Fibroblast of lung (primary cell): ENCODE measurements around the gene ALOX5. TPM values are rescaled to one million over a fixed set of nuclear protein-coding genes. Genes with fewer than 3 reads are reported as not detected.
"Not testable (repeated sequence)": the region's sequence is repeated elsewhere in the genome, so short reads cannot be mapped to it uniquely, and the experiment has no call there.

ENCODE experiments used
- DNase-seq, 2 donors: peaks; one replicate each; pipeline versions ENCODE4 v3.0.0 to v3.0.0-alpha.2; 2010; ENCODE audit warnings: low read depth in 2 of 2
- H2AFZ ChIP-seq: 2 replicates; pipeline ENCODE4 v1.5.1; 2012; ENCODE audit warnings: low read length, control low read depth, inconsistent platforms
- H3K27ac ChIP-seq: 2 replicates; pipeline ENCODE4 v1.5.1; 2011; ENCODE audit warnings: low read length, control low read depth; ENCODE audit not compliant: insufficient read depth
- H3K27me3 ChIP-seq: 2 replicates; pipeline ENCODE4 v1.5.1; 2011; ENCODE audit warnings: mild to moderate bottlenecking, low read length; ENCODE audit not compliant: control insufficient read depth, insufficient read depth
- H3K36me3 ChIP-seq: 2 replicates; pipeline ENCODE4 v1.5.1; 2011; ENCODE audit warnings: low read length; ENCODE audit not compliant: control insufficient read depth, insufficient read depth
- H3K4me1 ChIP-seq: 2 replicates; pipeline ENCODE4 v1.5.1; 2011; ENCODE audit warnings: low read length; ENCODE audit not compliant: control insufficient read depth, insufficient read depth; ENCODE audit errors: extremely low read depth
- H3K4me2 ChIP-seq: 2 replicates; pipeline ENCODE4 v1.5.1; 2011; ENCODE audit warnings: low read length, control low read depth; ENCODE audit not compliant: insufficient read depth; ENCODE audit errors: extremely low read depth
- H3K4me3 ChIP-seq, 4 experiments: fragments of 200-600 bp in 1 of 4; sonication (generic) in 1 of 4; replicated peaks in 1 of 4; 2 replicates each; pipeline ENCODE4 v1.5.1; 2011 to 2016; ENCODE audit warnings: low read length in 4 of 4, low read depth in 3 of 4, mild to moderate bottlenecking in 3 of 4, control low read depth in 2 of 4, inconsistent platforms in 1 of 4, mixed read lengths in 1 of 4; ENCODE audit not compliant: insufficient read depth in 1 of 4; ENCODE audit errors: control extremely low read depth in 1 of 4
- H3K79me2 ChIP-seq: 2 replicates; pipeline ENCODE4 v1.5.1; 2012; ENCODE audit warnings: mild to moderate bottlenecking, low read length, inconsistent platforms; ENCODE audit not compliant: control insufficient read depth, insufficient read depth
- H3K9ac ChIP-seq: 2 replicates; pipeline ENCODE4 v1.5.1; 2011; ENCODE audit warnings: mild to moderate bottlenecking, low read length, control low read depth; ENCODE audit not compliant: insufficient read depth
- H3K9me3 ChIP-seq: 2 replicates; pipeline ENCODE4 v1.5.1; 2012; ENCODE audit warnings: low read depth, low read length; ENCODE audit not compliant: control insufficient read depth, insufficient read depth
- H4K20me1 ChIP-seq: 2 replicates; pipeline ENCODE4 v1.5.1; 2011; ENCODE audit warnings: low read length; ENCODE audit not compliant: control insufficient read depth, insufficient read depth; ENCODE audit errors: extremely low read depth
- EZH2 ChIP-seq: IDR thresholded peaks from 2 replicates; pipeline ENCODE4 v1.5.1; 2012; ENCODE audit warnings: low read length, control low read depth, mild to moderate bottlenecking; ENCODE audit errors: missing control alignments
- polyA plus RNA-seq, 2 donors: library from polyadenylated mRNA; depleted of rRNA in 1 of 2; stranded (reverse) in 1 of 2; unstranded in 1 of 2; fragments of >200 nt; gene quantifications; 2 replicates each; pipeline ENCODE4 v1.2.1, GENCODE V29; 2011 to 2012; ENCODE audit warnings: missing spikeins in 1 of 2
- total RNA-seq: library from RNA; depleted of rRNA; stranded (reverse); fragments of >200 nt; gene quantifications from 2 replicates; pipeline ENCODE4 v1.2.1, GENCODE V29; 2014
- TF ChIP-seq, protein P1 (sequence below), 2 donors: IDR thresholded peaks in 1 of 2; conservative IDR thresholded peaks in 1 of 2; 1 replicate in 1 of 2; 2 replicates in 1 of 2; pipeline ENCODE4 v1.5.1; 2011 to 2012; ENCODE audit warnings: low read length in 2 of 2, control low read depth in 1 of 2, inconsistent platforms in 1 of 2, low read depth in 1 of 2, mild to moderate bottlenecking in 1 of 2

The ALOX5 gene
- total and polyA plus RNA-seq, 2 donors (not counting 1 experiment from before 2014, with no cell fraction given): not detected

DNA sequence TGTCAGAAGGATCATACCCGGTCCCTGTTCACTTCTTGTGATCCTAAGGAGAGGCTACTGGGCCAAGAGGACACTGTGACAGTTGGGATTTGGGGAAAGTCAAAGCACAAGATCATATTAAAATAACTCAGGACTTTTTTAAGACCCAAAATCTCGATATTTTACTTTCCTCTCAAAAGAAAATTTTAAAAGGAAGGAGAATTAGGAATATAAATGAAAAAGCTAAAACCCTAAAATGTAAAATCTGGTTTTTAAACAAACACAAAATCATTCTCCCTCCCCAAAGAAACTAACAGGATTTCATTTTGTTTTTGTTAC lies 36.4 kb downstream of the ALOX5 start:
- no peaks in the 10 kb centered on the region for H4K20me1 ChIP-seq
- H2AFZ ChIP-seq: no peak overlapping the region

DNA sequence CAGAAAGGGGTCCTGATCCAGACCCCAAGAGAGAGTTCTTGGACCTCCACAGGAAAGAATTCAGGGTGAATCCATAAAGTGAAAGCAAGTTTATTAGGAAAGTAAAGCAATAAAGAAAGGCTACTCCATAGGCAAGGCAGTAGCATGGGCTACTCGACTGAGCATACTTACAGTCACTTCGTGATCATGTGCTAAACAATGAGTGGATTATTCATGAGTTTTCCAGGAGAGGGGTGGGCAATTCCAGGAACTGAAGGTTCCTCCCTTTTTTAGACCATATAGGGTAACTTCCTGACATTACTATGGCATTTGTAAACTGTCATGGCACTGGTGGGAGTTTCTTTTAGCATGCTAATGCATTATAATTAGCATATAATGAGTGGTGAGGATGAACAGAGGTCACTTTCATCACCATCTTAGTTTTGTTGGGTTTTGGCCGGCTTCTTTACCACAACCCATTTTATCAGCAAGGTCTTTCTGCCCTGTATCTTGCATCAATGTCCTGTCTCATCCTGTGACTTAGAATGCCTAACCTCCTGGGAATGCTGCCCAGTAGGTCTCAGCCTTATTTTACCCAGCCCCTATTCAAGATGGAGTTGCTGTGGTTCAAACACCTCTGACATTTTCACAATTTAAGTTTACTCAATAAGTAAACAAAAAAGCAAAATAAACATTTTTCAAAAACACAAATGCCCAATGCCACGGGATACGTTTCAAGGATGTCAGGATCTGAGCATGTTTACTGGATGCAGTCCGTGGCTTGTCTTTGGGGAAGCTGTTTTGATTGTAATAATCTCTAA lies 37.0 kb downstream of the ALOX5 start:
- no peaks in the 10 kb centered on the region for H3K79me2 ChIP-seq
- no peaks in the 10 kb centered on the region for H3K4me1 ChIP-seq
- H3K9me3 ChIP-seq: no peaks in the 10 kb centered on the region
- no peak overlapping the region for H3K4me2 ChIP-seq
- TF ChIP-seq, protein P1, sequence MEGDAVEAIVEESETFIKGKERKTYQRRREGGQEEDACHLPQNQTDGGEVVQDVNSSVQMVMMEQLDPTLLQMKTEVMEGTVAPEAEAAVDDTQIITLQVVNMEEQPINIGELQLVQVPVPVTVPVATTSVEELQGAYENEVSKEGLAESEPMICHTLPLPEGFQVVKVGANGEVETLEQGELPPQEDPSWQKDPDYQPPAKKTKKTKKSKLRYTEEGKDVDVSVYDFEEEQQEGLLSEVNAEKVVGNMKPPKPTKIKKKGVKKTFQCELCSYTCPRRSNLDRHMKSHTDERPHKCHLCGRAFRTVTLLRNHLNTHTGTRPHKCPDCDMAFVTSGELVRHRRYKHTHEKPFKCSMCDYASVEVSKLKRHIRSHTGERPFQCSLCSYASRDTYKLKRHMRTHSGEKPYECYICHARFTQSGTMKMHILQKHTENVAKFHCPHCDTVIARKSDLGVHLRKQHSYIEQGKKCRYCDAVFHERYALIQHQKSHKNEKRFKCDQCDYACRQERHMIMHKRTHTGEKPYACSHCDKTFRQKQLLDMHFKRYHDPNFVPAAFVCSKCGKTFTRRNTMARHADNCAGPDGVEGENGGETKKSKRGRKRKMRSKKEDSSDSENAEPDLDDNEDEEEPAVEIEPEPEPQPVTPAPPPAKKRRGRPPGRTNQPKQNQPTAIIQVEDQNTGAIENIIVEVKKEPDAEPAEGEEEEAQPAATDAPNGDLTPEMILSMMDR (conservative IDR thresholded peaks at IDR 0.05 in 1 of 2, IDR thresholded peaks at IDR 0.05 in 1 of 2; ENCODE audit: low read depth in 1 of 2, low read length in 2 of 2): no peak
- TF ChIP-seq EZH2: no peak
- no peaks in the 10 kb centered on the region for H4K20me1 ChIP-seq
- H3K4me3 ChIP-seq: no peak overlapping the region
- H3K36me3 ChIP-seq: no peaks in the 10 kb centered on the region
- no peak overlapping the region for H3K27ac ChIP-seq
- DNase-seq: peak in 1 of 2 donors; percentile 13
- H3K27me3 ChIP-seq: no peaks in the 10 kb centered on the region
- H3K9ac ChIP-seq: no peak overlapping the region
- H2AFZ ChIP-seq: no peak overlapping the region

More for the DNA sequence above, 36.4 kb downstream of the ALOX5 start:
- Histone ChIP-seq H3K27me3 (no peaks in the 10 kb centered on the region), H3K9ac (no peak overlapping the region), H3K4me3 (no peak overlapping the region), H3K79me2 (no peaks in the 10 kb centered on the region), H3K9me3 (no peaks in the 10 kb centered on the region), H3K4me2 (no peak overlapping the region), H3K4me1 (no peaks in the 10 kb centered on the region), H3K36me3 (no peaks in the 10 kb centered on the region), H3K27ac (no peak overlapping the region)
- no peak for TF ChIP-seq EZH2
- TF ChIP-seq, protein P1 (conservative IDR thresholded peaks at IDR 0.05 in 1 of 2, IDR thresholded peaks at IDR 0.05 in 1 of 2; ENCODE audit: low read depth in 1 of 2, low read length in 2 of 2): no peak
- DNase-seq: no peak

DNA sequence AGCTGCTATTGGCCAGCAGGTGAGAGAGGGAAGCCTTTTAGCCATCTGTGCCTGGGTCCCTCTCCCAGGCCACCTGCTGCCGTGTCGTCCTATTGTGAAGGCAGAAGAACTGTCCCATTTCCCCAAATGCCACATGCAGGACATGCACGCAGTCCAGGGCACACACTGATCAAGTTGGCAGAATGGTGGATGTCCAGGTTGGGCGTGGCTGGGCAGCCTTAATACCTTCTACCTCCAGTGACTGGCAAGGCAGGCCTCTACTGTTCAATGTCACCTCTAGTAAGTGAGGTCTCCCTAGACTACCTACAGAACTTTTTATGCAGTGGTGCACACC lies 37.6 kb downstream of the ALOX5 start:
- Histone ChIP-seq H3K9me3 (no peaks in the 10 kb centered on the region), H3K9ac (no peak overlapping the region), H2AFZ (no peak overlapping the region), H3K36me3 (no peaks in the 10 kb centered on the region), H3K27me3 (no peaks in the 10 kb centered on the region), H3K79me2 (no peaks in the 10 kb centered on the region), H3K4me2 (no peak overlapping the region), H3K4me3 (no peak overlapping the region), H3K4me1 (no peaks in the 10 kb centered on the region), H4K20me1 (no peaks in the 10 kb centered on the region), H3K27ac (no peak overlapping the region)
- DNase-seq: no peak
- TF ChIP-seq, protein P1 (conservative IDR thresholded peaks at IDR 0.05 in 1 of 2, IDR thresholded peaks at IDR 0.05 in 1 of 2; ENCODE audit: low read depth in 1 of 2, low read length in 2 of 2): no peak
- no peak for TF ChIP-seq EZH2

DNA sequence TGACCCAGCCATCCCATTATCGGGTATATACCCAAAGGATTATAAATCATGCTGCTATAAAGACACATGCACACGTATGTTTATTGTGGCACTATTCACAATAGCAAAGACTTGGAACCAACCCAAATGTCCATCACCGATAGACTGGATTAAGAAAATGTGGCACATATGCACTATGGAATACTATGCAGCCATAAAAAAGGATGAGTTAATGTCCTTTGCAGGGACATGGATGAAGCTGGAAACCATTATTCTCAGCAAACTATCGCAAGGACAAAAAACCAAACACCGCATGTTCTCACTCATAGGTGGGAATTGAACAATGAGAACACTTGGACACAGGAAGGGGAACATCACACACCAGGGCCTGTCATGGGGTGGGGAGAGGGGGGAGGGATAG lies 41.0 kb downstream of the ALOX5 start:
- H3K27me3 ChIP-seq, H3K9me3 ChIP-seq, H3K4me3 ChIP-seq, H3K9ac ChIP-seq, H3K36me3 ChIP-seq, H2AFZ ChIP-seq, H3K79me2 ChIP-seq, H4K20me1 ChIP-seq, H3K4me2 ChIP-seq, H3K4me1 ChIP-seq, H3K27ac ChIP-seq, DNase-seq: not testable (repeated sequence)
